ENCODE measurements around the gene BMPER. TPM values are rescaled to one million over a fixed set of nuclear protein-coding genes. Genes with fewer than 3 reads are reported as not detected.

Gene BMPER
- total RNA-seq: 30.2 TPM

DNA sequence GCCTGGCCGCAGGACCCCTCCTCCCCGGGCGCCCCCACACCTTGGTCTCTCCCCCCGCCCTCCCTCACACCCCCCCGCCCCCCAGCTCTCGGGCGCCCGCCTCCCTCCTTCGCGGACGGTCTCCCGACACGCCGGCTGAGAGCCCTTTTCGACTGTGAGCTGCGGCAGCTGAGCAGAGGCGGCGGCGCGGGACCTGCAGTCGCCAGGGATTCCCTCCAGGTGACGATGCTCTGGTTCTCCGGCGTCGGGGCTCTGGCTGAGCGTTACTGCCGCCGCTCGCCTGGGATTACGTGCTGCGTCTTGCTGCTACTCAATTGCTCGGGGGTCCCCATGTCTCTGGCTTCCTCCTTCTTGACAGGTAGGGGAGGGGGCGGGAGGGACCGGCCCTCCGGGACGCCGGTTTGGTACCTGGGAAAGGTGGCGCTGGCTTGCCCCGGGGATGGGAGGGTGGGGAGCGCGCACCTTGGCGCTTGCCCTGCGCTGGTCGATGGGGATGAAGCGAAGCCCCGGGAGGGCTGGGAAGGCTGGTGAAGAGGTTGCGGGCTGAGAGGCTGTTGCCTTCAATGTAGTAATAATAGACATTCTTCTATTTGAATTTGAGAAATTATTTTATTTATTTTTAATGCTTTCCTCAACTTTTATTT is at the start of gene BMPER:
BMPER (plus strand) TSS at position 151 of the 644 bp plus-strand sequence; CDS start at position 226, 75 bp downstream.
- peak; percentile 64 for DNase-seq

DNA sequence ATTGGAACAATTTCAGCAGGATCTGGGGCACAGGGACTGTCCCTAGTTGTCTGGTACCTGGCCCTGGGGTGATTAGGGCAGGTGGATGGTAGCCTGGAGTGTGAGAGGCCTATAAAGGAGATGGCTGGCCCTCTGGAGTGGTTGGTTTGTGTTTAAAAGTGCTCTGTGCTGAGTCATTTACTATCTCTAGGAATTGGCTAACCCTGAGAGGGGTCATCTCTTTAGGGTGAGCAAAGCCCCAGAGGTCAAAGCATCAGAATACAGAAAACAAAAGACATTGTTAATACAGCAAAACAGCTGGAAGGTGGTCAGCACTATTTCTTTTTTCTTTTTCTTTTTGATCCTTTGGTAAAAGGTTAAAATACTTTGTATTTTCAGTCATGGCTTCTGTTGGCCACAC is 43.4 kb upstream of the BMPER start:
- DNase-seq: no peak

DNA sequence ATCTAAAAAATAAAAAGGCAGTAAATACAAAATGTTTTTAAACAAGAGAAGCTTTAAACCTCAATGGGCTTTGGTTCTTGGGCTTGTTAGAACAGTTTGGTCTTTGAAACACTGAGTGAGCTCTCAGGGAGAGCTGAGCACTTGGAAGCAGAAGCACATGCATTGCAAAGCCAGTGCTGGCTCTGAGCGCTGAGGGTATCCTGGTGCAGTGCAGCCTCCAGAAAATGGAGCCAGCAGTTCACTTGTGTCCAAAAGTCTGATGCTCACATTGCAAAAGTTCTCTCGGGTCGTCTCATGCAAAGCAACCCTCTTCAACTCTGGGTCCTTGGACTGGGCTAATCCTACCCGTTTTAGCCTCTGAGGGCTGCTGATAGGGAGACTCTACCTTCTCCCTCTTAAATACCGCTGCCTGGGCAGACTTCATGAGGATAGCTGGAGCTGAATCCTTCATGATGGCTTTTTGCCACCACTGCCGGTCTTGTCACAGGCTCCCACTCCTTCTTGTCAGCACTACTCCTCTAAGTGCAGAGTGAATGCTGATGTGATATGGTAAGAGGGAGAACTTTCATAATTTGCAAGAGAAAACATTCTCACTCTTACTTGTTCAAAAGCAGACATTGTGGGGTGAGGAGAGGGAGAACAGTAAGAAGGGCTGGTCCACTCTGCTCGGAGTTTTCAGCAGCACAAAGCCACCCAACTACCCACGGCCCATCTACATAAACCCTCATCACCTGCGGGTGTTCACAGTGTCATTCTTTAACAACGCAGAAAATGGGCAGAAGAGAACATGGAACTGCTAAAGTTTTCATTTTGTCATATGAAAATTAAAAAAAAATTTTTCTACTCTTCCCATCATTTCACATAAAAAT is 42.2 kb upstream of the BMPER start:
- DNase-seq: no peak

DNA sequence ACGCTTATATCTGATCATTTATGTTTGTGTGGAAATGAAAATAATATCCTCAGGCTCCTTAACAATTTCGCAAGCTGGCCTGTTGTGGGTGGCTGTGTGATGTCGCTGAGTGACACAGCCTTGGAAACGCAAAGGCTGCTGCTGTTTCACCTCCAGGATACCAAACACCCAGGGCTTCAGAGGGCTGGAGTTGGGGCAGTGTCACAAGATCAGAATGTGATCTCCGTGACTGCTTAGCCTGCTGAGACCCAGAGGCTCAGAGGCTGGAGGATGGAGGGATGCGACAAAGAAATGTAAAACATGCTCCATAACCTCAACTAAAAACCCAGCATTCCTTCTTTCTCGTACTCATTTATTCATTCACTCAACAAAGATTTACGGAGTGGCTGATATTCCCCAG is 37.2 kb upstream of the BMPER start:
- DNase-seq: no peak

DNA sequence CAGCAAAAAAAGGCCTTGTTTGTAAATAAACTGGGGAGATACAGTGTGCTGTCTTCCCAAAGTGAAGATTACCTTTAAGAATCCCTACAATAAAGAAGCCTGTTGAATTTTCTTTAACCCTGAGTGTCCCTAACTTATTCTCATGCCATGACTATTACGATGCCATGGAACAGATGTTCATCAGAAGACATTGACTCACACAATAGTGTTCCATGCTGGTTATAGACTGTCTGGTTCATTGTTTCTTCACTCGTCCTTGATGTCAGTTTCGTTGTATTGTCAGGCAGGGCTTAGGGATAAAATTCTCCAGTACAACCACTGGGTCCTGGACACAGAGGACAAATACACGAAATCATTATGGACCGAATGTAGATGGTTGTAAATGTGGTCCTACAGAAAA is 36.2 kb upstream of the BMPER start:
- no peak for DNase-seq

DNA sequence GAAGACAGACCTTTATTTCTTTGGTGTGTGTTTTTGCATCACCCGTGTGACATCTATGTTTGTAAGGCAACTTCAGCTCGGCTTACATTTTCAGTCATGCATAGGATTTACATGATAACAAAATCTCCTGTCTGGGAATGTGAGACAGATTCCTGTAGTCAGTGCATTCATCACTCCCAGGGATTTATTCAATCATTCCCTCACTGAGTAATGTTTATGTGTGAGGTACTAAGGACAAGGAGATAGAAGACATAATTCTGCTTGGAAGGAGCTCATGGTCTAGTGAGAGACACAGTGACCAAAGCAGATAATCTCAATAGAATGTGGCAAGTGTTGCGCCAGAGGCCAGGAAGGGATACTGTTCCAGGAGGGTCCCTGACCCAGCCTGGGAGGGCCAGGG is 35.2 kb upstream of the BMPER start:
- no peak for DNase-seq

DNA sequence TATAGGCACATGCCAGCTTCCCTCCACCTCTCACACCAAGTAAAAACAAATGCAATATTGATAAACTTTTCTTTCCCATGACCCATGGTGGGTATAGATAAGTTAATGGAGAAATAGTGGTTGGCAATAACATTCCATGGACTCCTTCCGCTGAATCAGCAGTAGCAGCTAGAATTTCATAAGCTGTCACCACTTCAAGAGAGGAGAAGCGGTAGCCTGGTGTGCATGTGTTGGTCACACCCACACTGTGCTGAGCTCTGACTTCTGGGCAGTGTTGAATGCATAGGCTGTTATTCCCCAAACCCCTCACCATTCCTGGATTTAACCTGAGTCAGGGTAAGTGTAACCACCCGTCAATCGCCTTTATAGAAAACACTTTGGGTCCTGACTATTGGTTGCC is 32.5 kb upstream of the BMPER start:
- DNase-seq: peak; percentile 41

DNA sequence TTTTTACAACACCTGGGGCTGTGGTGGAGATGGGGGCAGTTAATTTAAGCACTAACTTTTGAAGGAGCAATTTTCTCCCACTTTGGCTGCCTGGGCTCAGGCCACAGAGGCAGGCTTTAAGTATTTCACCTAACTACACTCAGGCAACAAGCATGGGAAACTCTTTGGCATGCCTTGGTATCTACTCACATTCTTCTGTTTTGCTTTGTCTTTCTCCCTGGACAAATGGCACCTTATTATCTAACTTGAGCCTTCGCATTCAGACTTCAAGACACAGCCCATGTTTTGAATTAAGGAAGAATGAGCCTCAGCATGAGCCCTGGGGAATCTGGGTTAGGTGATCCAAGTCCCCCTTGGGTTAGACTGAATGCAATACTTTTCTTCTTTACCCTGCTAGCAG is 31.8 kb upstream of the BMPER start:
- no peak for DNase-seq

DNA sequence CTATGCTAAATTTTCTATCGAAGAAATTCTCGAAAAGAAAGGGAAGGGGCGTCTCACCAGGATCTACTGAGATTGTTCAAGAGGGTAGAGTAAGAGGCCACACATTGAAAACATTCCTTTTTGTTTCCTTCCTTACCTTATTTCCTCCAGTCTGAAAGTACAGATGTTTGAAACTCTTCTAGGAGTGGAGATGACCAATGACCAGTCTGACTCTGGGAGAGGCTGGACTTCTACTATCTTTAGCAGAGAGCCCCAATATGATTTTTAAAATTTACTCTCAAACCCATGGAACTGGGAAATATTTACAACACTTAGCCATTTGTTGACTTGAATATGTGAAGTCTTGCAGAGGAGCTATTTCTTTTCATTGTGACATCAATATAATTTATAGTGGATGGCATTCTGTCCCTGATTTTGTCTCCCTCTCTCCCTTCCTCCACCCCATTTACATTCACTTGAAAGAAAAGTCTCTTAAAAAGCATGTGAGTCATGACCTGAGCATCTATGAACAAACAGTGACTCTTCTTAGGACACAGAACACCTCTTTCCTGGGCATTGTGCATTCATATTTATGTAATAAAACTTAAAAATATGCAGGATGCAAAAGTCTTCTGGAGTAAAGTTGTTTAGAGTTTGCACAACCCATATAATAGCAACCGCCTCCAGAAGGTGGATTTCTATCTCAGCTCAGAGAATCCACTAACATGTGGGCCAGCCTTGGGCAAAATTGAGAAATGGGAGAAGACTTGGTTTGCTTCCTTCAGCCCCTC is 31.2 kb upstream of the BMPER start:
- DNase-seq: no peak

DNA sequence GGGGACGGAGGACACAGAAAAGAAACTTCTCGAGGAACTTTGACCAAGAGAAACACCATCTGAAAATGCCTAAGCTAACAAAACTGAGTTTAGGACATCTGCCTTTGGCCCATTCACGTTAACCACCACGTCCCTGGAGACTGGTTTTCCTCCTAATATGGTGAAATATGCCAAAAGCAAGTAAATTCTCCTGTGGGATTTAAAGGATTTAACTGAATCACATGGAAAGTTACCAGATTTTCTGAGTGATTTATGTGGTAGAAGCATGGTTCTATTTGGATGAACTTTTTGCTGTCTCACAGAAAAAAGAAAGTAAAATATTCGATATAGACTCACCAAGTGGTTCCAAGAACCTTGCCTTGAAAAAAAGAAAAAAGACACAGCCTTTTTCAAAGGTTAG is 30.4 kb upstream of the BMPER start:
- DNase-seq: no peak

DNA sequence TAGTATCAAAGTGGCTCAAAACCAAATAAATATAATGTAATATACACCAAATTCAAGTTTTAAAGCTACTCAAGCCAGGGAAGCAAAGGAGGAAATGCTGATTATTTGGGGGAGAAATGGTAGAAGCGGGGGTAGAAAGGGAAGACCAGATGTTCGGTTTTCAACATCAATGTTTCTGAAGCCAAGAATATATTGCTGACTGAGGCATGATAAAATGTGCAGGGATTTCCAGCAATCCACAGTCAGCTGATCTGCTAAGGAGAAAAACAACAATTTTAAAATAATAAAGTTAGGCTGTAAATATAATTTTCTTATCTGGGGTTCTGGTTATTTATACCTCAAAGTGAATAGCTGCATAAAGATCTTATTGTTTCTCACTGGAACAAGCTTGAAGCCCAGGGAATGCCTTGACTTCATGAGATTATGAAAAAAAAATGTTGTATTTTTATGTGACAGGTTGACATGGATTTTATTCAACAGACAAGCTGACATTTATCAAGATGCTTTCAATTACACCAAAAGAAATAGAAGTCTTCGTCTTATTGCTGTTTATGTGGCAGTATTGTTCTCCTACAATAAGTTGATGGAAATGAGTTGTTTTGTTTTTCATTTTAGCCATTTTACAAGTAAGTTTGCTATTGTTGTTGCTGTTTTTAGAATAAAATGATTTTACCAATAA is 28.6 kb upstream of the BMPER start:
- no peak for DNase-seq

DNA sequence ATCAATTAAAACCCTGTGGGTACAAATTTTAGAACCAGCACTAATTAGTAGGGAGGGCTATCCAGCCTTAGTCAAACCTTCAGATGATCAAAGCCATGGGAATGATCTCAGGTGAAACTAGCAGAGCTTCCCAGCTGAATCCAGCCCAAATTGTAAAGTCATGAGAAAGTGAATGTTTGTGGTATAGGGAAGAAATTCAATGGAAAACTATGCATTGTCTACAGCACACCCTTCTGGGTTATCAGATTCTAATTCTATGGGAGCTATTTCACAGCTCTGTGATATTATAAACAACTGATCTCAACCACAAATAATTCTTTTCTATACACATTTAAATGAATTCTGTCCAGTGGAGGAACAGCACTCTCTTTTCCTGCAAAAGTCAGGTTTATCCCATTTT is 24.6 kb upstream of the BMPER start:
- DNase-seq: no peak

DNA sequence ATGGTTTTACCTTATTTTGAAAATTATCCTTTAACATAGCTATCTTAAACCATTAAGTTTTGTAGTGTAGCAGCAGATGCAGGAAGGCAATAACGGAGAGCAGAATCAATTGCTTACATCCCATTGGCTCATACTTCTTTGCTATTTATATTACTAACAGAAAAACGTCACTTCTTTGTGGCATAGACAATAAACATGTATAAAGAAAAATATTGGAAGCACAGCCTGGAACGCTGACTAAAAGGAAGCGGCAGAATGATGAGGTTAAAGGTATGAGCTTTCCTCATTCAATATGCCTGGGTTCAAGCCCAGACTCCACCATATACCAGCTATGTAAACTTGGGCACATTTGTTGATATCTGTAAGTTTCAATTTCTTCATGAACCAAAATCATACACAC is 24.0 kb upstream of the BMPER start:
- DNase-seq: no peak

DNA sequence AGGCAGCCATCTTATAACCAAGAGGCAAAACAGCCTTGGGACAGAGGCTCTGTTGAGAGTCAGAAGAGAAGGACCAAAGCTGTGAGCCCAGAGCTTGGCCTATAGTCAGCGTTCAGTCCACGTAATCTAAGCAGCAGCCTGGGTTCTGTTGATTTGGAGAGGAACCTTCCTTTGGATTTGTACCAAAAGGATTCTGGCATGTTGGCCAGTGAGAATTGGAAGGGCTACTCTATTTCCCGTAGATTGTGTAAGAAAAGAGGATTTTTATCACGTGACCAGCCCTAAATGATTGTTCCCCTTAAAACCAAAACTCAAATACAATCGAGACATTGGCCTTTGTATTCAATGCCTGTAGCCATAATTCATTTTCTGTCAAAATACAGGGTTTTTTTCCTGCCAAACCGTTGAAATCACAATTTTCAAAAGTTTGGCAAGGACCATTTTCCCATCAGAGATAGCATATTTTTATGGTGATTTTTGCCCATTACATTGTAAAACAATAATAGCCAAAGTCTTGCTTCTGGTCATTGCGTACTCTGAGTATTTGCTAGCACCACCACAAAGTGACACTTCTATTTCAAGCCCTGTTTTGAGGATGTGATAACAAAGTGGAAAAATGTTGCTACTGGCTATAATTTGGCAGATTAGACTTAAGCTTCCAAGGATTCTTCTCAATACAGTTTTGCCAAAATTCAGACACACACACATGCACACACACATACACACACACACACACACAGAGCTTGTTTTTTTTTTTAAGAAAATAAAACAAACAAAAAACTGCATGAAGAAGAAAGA is 23.1 kb upstream of the BMPER start:
- no peak for DNase-seq

DNA sequence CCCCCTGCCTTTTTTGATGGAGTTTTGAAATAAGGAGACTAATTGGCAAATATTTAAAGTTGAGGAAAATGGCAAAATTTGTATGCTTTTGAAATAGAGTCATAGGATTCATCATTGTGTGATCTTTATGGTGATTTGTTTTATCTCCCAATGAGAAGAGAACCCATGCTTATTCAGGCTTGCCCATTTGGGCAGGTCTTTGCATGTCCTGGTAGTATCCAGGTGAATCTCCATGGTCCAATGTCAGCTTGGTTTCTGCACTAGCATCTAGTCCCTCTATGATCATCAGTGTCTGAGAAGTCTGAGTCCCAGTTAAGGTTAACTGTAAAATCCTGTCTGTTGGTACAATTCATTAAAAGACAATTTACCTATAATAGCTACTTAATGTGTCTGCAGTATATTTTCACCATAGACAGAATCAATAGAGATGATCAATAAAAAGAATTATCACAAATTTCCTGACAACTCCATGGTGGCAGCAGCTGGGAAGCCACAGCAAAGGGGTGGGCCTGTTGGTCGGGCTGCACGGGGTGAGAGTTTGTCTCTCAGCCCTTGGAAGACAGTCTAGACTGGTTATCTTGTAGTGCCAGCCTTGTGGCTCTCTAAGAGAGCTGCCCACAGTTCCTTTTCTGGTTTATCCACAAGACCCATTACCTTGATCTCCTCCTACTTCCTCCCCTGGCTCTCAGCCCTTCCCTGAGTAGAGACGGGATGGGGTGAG is 22.2 kb upstream of the BMPER start:
- no peak for DNase-seq

DNA sequence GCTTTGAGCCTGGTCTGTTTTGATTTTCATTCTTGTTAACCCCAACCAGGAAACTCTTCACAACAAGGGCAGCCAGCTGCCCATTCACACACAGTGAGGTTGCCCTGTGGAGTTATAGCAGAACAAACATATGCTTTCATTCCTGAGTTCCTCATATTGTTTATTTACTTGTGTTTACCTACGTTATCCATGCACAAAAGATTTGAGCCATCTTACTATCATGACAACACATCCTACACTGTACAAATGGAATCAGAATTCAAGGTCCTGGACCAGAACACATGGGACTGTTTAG is 21.7 kb upstream of the BMPER start:
- no peak for DNase-seq

DNA sequence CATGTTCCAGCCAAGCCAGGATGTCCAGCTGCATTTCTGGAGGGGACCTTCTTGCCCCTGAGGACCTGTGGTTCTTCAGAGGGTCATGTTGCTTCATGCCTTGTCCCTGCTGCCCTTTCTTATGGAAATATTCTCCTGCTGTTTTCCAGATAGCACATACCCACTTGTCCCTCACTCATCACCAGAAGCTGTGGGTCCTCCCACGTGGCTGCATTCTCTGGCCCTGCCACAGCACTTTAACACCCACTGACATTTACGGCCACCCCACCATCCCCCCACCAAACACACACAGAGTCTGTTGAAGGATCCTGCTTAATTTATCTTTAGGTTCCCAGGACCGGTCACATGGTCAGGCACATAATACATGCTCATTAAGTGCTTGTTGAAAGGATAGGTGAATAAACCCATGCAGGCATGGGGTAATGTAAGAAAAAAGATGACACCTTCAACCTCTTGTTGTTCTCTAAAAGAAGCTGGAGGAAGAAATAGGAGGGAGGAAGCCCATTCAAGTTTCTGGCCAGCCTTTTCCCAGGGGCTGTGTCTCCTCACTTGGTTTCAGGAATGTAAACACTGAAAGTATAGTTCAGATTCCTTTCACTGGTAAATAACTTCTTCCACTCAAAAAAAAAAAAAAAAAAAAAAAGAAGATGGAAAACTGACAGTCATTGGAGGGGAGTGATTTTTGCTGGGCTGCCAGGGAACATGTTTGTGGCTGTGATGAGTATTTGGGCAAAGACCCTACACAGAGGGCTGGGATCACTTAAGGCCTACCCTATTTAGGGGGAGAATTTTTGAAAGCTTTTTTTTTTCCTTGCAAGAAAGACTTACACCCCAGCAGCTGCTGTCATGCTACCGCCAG is 19.8 kb upstream of the BMPER start:
- DNase-seq: no peak

DNA sequence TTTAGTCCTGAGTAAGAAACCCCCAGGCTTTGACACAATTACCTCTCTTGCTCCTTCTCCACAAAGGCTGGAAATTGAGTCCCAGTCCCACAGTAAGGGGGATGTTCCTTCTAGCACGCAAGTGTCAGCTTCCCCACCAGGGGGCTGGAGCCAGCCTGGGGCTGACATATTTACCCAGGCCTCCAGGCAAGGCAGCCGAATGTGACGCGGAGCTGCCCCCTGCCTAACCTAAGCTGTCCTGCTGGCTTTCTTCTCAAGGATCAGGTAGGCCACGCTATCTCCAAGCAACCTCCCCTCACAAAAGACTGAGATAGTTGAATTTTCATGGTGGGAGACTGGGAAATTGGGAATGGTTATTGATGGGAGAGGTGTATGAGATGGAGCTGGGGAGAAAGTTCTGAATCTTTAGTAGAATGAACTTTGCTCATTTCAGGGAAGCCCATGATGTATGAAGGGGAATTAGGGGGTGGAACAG is 19.2 kb upstream of the BMPER start:
- DNase-seq: no peak

DNA sequence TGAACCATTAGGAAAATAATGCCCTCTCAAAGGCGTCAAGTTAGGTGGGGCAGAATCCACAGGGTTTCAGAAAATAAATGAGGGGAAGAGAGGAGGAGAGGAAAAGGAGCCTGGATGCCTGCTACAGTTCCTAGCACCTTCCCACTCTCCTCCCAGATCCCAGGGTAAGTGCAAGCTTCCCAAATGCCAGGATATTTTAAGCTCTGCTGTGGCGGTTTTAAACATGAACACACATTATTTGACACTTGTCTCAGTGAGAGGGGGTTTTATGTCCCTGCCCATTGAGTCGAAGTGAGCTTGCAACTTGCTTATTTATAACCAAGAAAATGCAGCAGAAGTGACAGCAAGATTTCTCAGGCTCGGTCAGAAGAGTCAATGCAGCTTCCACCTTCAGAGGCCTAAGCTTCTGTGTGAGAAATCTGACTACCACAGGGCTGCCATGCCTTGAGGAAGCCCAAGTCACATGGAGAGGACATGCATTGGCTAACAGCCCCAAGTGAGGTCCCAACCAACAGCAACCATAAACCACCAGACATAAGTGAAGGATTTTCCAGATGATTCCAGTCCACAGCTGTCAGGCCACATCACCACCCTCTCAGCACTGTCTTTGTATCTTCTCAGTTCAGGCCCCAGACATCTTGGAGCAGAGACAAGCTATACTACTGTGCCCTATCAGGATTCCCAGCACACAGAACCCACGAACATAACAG is 17.9 kb upstream of the BMPER start:
- DNase-seq: no peak

Data from tongue (tissue), 2 donors.